Activated naive CD4-positive, alpha-beta T cell treated with anti-CD3 and anti-CD28 coated beads, Interleukin-2, amount 50 U/mL, for 24 hours (primary cell): Measurements from ENCODE around the gene NFXL1.

Experiments used
- H3K27ac Mint-ChIP-seq: one replicate; pipeline ENCODE4 v1.8.0; 2021; ENCODE audit warnings: mild to moderate bottlenecking, mixed read lengths
- H3K27me3 Mint-ChIP-seq: one replicate; pipeline ENCODE4 v1.8.0; 2021; ENCODE audit warnings: mixed read lengths
- H3K36me3 Mint-ChIP-seq: one replicate; pipeline ENCODE4 v1.8.0; 2021; ENCODE audit warnings: mixed read lengths
- H3K4me1 Mint-ChIP-seq: one replicate; pipeline ENCODE4 v1.8.0; 2021; ENCODE audit warnings: mixed read lengths
- H3K4me3 Mint-ChIP-seq: one replicate; pipeline ENCODE4 v1.8.0; 2021; ENCODE audit warnings: mild to moderate bottlenecking, mixed read lengths
- H3K9me3 Mint-ChIP-seq: one replicate; pipeline ENCODE4 v1.8.0; 2021; ENCODE audit warnings: mixed read lengths

Gene NFXL1

DNA sequence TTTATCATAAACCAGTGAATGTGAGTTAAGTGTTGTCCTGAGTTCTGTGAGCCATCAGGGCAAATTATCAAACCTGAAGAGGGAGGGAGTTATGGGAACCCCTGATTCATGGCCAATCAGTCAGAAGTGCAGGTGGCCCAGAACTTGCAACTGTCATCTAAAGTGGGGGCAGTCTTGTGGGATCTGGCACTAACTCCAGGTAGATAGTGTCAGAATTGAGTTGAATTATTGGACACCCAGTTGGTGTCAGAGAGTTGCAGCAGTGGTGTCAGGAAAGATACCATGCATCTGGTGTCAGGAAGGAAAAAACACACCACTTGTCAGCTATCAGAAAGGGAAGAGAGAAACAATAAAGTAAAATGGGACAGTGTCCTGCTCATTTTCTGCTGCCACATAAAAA, 84.9 kb downstream of the NFXL1 start:
- Mint-ChIP-seq H3K27ac (no peak overlapping the region), H3K9me3 (no peaks in the 10 kb centered on the region), H3K4me3 (no peak overlapping the region), H3K4me1 (peaks cover 23% of the 10 kb centered on the region), H3K36me3 (no peaks in the 10 kb centered on the region), H3K27me3 (peaks cover 3% of the 10 kb centered on the region)

- no peak overlapping the region for H3K27ac Mint-ChIP-seq
- peaks cover 23% of the 10 kb centered on the region for H3K4me1 Mint-ChIP-seq
- no peak overlapping the region for H3K4me3 Mint-ChIP-seq
- no peaks in the 10 kb centered on the region for H3K36me3 Mint-ChIP-seq
- H3K27me3 Mint-ChIP-seq, result peaks cover 1% of the 10 kb centered on the region
- H3K9me3 Mint-ChIP-seq, result no peaks in the 10 kb centered on the region
These were observed 86.9 kb downstream of the NFXL1 start for GRCh38 chr4:47827343-47828047.

- Mint-ChIP-seq H3K4me3 (no peak overlapping the region), H3K4me1 (peaks cover 17% of the 10 kb centered on the region), H3K27ac (no peak overlapping the region), H3K36me3 (no peaks in the 10 kb centered on the region), H3K27me3 (peaks cover 3% of the 10 kb centered on the region), H3K9me3 (no peaks in the 10 kb centered on the region)
These were observed 89.5 kb downstream of the NFXL1 start for GRCh38 chr4:47824840-47825239.

- H3K4me1 Mint-ChIP-seq, result no peaks in the 10 kb centered on the region
- no peak overlapping the region for H3K4me3 Mint-ChIP-seq
- H3K9me3 Mint-ChIP-seq, result no peaks in the 10 kb centered on the region
- no peaks in the 10 kb centered on the region for H3K36me3 Mint-ChIP-seq
- H3K27me3 Mint-ChIP-seq, result peaks cover 13% of the 10 kb centered on the region
- H3K27ac Mint-ChIP-seq, result no peak overlapping the region
These were observed 95.2 kb downstream of the NFXL1 start for GRCh38 chr4:47819178-47819577.

DNA sequence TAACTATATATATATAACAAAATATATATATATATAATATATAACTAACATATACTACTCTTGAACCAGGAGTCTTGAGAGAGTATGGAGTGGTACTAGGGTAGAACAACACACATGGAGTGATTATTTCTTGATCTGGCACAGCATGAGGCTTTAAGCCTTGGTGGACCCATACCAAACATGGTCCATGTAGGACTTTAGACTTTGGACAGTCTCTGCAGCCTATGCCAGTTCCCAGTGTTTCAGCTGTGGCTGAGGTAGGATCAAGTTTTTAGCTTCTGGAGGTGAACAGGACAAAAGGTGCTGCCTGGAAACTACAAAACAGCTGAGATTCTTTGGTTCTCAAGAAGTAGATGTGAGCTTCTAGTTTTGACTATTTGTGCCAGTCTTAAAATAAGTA, 97.1 kb downstream of the NFXL1 start:
- H3K27me3 Mint-ChIP-seq, result peaks cover 15% of the 10 kb centered on the region
- no peaks in the 10 kb centered on the region for H3K4me1 Mint-ChIP-seq
- H3K9me3 Mint-ChIP-seq, result no peaks in the 10 kb centered on the region
- no peaks in the 10 kb centered on the region for H3K36me3 Mint-ChIP-seq
- no peak overlapping the region for H3K27ac Mint-ChIP-seq
- no peak overlapping the region for H3K4me3 Mint-ChIP-seq

DNA sequence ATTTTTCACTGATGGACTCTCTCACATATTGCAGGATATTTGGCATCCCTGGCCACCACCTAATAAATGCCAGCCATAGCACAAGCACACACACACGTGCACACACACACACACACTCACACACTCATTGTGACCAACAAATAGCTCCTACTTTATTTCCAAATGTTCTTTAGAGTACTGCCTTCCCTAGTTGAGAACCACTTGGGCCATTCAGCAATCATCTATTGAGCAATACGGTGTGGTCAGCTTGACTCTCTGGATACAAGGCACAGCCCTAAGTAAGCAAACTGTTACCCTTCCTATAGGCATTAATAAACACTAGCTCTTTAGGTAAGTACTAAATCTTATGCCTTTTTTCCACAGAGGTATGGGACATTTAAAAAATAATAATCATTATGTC, 97.6 kb downstream of the NFXL1 start:
- Mint-ChIP-seq H3K27ac (no peak overlapping the region), H3K9me3 (no peaks in the 10 kb centered on the region), H3K27me3 (peaks cover 14% of the 10 kb centered on the region), H3K4me1 (no peaks in the 10 kb centered on the region), H3K36me3 (no peaks in the 10 kb centered on the region), H3K4me3 (no peak overlapping the region)

DNA sequence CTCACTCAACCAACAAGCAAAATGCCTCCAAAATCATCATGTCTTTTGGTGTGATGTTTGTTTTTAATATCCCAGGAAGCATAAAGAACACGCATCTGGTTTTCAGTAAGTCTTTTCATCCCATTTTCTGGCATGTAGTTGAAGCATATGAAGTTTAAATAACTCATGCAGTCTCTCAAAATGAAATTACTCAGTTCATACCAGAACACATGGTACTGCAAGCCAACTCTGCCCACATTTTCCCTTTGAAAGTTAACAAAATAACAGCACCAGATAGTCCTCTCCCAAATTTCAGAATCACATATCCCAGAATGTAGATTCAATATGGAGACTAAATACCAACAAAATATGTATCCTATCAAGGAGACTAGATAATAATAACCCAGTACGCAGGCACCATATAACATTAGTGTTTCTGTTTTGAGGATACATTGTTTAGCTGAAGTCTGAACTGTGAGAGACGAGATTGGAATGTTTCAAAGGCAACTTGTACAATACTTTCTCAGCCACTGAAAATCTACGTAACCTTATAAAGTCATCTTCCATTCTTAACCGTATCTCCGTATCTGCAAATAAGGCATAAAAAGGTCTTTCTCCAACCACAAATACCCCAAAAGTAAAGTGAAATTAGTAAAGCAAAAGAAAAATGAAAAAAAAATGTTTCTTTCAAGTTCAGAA, 99.6 kb downstream of the NFXL1 start:
- Mint-ChIP-seq H3K4me3 (no peak overlapping the region), H3K36me3 (no peaks in the 10 kb centered on the region), H3K27me3 (peaks cover 14% of the 10 kb centered on the region), H3K4me1 (no peaks in the 10 kb centered on the region), H3K9me3 (no peaks in the 10 kb centered on the region), H3K27ac (no peak overlapping the region)

DNA sequence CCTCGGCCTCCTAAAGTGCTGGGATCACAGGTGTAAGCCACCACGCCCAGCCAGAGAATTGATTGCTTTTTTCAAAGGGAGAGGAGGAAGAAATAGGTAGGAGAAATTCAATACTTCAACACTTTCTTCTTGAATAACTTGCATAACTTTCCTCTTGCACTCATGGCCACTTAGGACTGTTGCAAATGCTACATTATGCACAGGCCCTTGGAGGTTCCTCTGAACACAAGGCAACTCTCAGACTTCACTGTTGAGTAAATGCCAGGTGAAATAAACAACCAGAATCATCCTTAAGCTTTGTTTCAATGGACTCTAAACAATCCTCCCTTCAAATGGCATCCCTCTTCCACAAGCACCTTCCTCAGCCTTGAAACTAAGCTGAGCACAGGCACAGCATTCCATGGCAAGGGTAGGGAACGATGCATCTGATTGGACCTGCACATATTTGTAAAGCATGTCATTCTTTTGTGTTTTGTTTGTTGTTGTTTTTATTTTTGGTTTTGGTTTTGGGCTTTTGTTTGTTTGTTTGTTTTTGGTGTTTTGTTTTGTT, 104.7 kb downstream of the NFXL1 start:
- Mint-ChIP-seq H3K27me3 (peaks cover 8% of the 10 kb centered on the region), H3K36me3 (no peaks in the 10 kb centered on the region), H3K27ac (no peak overlapping the region), H3K4me3 (no peak overlapping the region), H3K9me3 (no peaks in the 10 kb centered on the region), H3K4me1 (no peaks in the 10 kb centered on the region)

GRCh38 chr4:47804598-47804997, 109.8 kb downstream of the NFXL1 start:
- Mint-ChIP-seq H3K27me3 (peaks cover 4% of the 10 kb centered on the region), H3K36me3 (peaks cover 2% of the 10 kb centered on the region), H3K4me3 (no peak overlapping the region), H3K4me1 (no peaks in the 10 kb centered on the region), H3K9me3 (no peaks in the 10 kb centered on the region), H3K27ac (no peak overlapping the region)

GRCh38 chr4:47801481-47802002, 112.8 kb downstream of the NFXL1 start:
- no peak overlapping the region for H3K27ac Mint-ChIP-seq
- no peak overlapping the region for H3K4me3 Mint-ChIP-seq
- H3K27me3 Mint-ChIP-seq, result peaks cover 4% of the 10 kb centered on the region
- no peaks in the 10 kb centered on the region for H3K4me1 Mint-ChIP-seq
- no peaks in the 10 kb centered on the region for H3K9me3 Mint-ChIP-seq
- H3K36me3 Mint-ChIP-seq, result peaks cover 2% of the 10 kb centered on the region

DNA sequence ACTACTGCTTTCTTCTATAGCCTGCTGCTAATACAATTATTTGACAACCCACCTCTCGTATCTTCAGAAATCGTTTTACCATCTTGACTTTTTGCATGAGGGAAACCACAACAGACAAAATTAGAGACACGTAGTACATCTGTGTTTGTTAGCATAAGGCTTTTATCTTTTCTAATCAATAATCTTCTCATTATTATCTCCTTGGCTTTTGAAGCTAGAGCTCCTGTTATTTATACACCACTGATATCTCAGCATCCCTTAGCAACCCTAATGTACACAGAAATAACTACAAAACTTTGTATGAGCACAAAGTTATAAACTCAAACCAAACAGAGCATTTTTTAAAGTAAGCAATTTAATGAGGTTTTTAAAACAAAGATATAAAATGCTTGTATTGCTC, 116.2 kb downstream of the NFXL1 start:
- no peaks in the 10 kb centered on the region for H3K36me3 Mint-ChIP-seq
- H3K27me3 Mint-ChIP-seq, result peaks cover 1% of the 10 kb centered on the region
- no peaks in the 10 kb centered on the region for H3K4me1 Mint-ChIP-seq
- no peak overlapping the region for H3K4me3 Mint-ChIP-seq
- H3K27ac Mint-ChIP-seq, result no peak overlapping the region
- no peaks in the 10 kb centered on the region for H3K9me3 Mint-ChIP-seq
